NB4 (cell line): ENCODE measurements around the gene LRRC28.

Source experiments
- CTCF ChIP-seq: IDR thresholded peaks from one replicate; pipeline ENCODE4 v1.5.1; 2012; ENCODE audit warnings: low read depth, low read length
- MYC ChIP-seq: IDR thresholded peaks from 2 replicates; pipeline ENCODE4 v1.6.1; 2011; ENCODE audit warnings: low read depth, low read length
- POLR2A ChIP-seq: IDR thresholded peaks from 2 replicates; pipeline ENCODE4 v1.6.1; 2011; ENCODE audit warnings: mild to moderate bottlenecking; ENCODE audit not compliant: insufficient read length; ENCODE audit errors: extremely low read depth

GRCh38 chr15:99275525-99276128 is 24.3 kb downstream of the LRRC28 start:
- TF ChIP-seq CTCF, result no peak
- no peak for TF ChIP-seq POLR2A
- TF ChIP-seq MYC, result no peak
